CD4-positive, alpha-beta T cell (primary cell): ENCODE data around the gene TMEM26. TPM values are rescaled to one million over a fixed set of nuclear protein-coding genes. Genes with fewer than 3 reads are reported as not detected.

Source experiments
- ATAC-seq: fragments of 200-7000 bp; cut with Tn5 transposase; one replicate; pipeline ENCODE4 v1.10.0; 2022; ENCODE audit warnings: mild to moderate bottlenecking; ENCODE audit not compliant: poor library complexity
- CTCF ChIA-PET: fragments of 350-600 bp; sonication (Branson Sonifier 250); formaldehyde crosslinking; loops from one replicate; lab custom pipeline; 2021; ENCODE audit warnings: antibody characterized with exemption, inconsistent platforms; lab: Charles Lee
- POLR2A ChIA-PET: fragments of 350-600 bp; sonication (Branson Sonifier 250); formaldehyde crosslinking; loops from one replicate; lab custom pipeline; 2021; ENCODE audit warnings: antibody characterized with exemption, inconsistent platforms; lab: Charles Lee
- DNase-seq, 14 experiments: peaks; one replicate each; pipeline ENCODE4 v3.0.0-alpha.2; 2013 to 2020; ENCODE audit warnings: mixed read lengths in 2 of 14
- H3K27ac ChIP-seq, 2 donors: one replicate each; pipeline versions ENCODE4 v1.5.1 to v1.7.0; 2013; ENCODE audit warnings: low read length in 2 of 2, low read depth in 1 of 2, mild to moderate bottlenecking in 1 of 2
- H3K27me3 ChIP-seq, 2 experiments: 1 replicate in 1 of 2; 2 replicates in 1 of 2; pipeline versions ENCODE4 v1.6.1 to v1.7.0; 2013; ENCODE audit warnings: low read length in 2 of 2, control low read depth in 1 of 2, mild to moderate bottlenecking in 1 of 2, moderate library complexity in 1 of 2; ENCODE audit not compliant: insufficient read depth in 2 of 2, control insufficient read depth in 1 of 2
- H3K36me3 ChIP-seq: one replicate; pipeline ENCODE4 v1.6.1; 2013; ENCODE audit warnings: low read length, control low read depth; ENCODE audit not compliant: insufficient read depth
- H3K4me1 ChIP-seq: one replicate; pipeline ENCODE4 v1.6.1; 2013; ENCODE audit warnings: low read length, control low read depth; ENCODE audit not compliant: insufficient read depth
- H3K4me3 ChIP-seq: one replicate; pipeline ENCODE4 v1.5.1; 2013; ENCODE audit warnings: mild to moderate bottlenecking, low read length, moderate library complexity
- H3K9me3 ChIP-seq, 2 experiments: 1 replicate in 1 of 2; 2 replicates in 1 of 2; pipeline versions ENCODE4 v1.6.1 to v1.7.0; 2013; ENCODE audit warnings: low read length in 2 of 2, mild to moderate bottlenecking in 2 of 2, control low read depth in 1 of 2, moderate library complexity in 1 of 2; ENCODE audit not compliant: control insufficient read depth in 1 of 2, insufficient read depth in 1 of 2
- H3K27ac Mint-ChIP-seq: one replicate; pipeline ENCODE4 v1.8.0; 2020; ENCODE audit warnings: mixed read lengths
- H3K27me3 Mint-ChIP-seq: one replicate; pipeline ENCODE4 v1.8.0; 2021; ENCODE audit warnings: mixed read lengths
- H3K36me3 Mint-ChIP-seq: one replicate; pipeline ENCODE4 v1.8.0; 2021; ENCODE audit warnings: low read depth, mixed read lengths
- H3K4me1 Mint-ChIP-seq: one replicate; pipeline ENCODE4 v1.8.0; 2021; ENCODE audit warnings: low read depth, mixed read lengths
- H3K4me3 Mint-ChIP-seq: one replicate; pipeline ENCODE4 v1.8.0; 2020; ENCODE audit warnings: mild to moderate bottlenecking, mixed read lengths
- H3K9me3 Mint-ChIP-seq: one replicate; pipeline ENCODE4 v1.8.0; 2020; ENCODE audit warnings: mixed read lengths
- CTCF ChIP-seq: fragments of 200-600 bp; IDR thresholded peaks from one replicate; pipeline ENCODE4 v1.8.0; 2022; ENCODE audit warnings: antibody characterized with exemption, mild to moderate bottlenecking
- intact Hi-C, 2 experiments: fragments of 100-400 bp; cut with DNase I in 1 of 2; cut with micrococcal nuclease in 1 of 2; formaldehyde crosslinking; loops; one replicate each; pipeline versions ENCODE4 v1.15.1 to v1.9.0; 2023 to 2025; cut with DNase I, micrococcal nuclease
- total RNA-seq, 174 experiments: library from RNA in 2 of 174; stranded (reverse) in 2 of 174; gene quantifications; one replicate each; pipeline ENCODE4 v1.2.3 and lab custom pipeline; 2021 to 2026

Gene TMEM26
- total RNA-seq, 2 experiments from 2014 or later, result not detected

GRCh38 chr10:61463035-61463909, 10.1 kb upstream of the TMEM26 start:
- Histone ChIP-seq H3K27me3 (no peaks in the 10 kb centered on the region), H3K9me3 (no peaks in the 10 kb centered on the region), H3K4me3 (no peak overlapping the region), H3K4me1 (no peaks in the 10 kb centered on the region), H3K27ac (no peak overlapping the region), H3K36me3 (no peaks in the 10 kb centered on the region)
- Mint-ChIP-seq H3K27ac (no peak overlapping the region), H3K36me3 (no peaks in the 10 kb centered on the region), H3K4me1 (no peaks in the 10 kb centered on the region), H3K27me3 (no peaks in the 10 kb centered on the region), H3K9me3 (peaks cover 2% of the 10 kb centered on the region), H3K4me3 (no peak overlapping the region)
- TF ChIP-seq CTCF, result no peak
- ChIA-PET CTCF (no interaction called here), POLR2A (no interaction called here)
- intact Hi-C loops, result no loop called here
- ATAC-seq (no peak), DNase-seq (no peak)

GRCh38 chr10:61460835-61461234, 7.7 kb upstream of the TMEM26 start:
- H3K27ac Mint-ChIP-seq, result no peak overlapping the region
- no peak for TF ChIP-seq CTCF
- intact Hi-C loops, result no loop called here
- CTCF ChIA-PET, result no interaction called here
- no peak for ATAC-seq
- Histone ChIP-seq H3K27ac (no peak overlapping the region), H3K36me3 (no peaks in the 10 kb centered on the region), H3K27me3 (no peaks in the 10 kb centered on the region), H3K4me1 (no peaks in the 10 kb centered on the region), H3K9me3 (no peaks in the 10 kb centered on the region), H3K4me3 (no peak overlapping the region)
- DNase-seq, result no peak
- H3K27me3 Mint-ChIP-seq, result no peaks in the 10 kb centered on the region
- peaks cover 2% of the 10 kb centered on the region for H3K9me3 Mint-ChIP-seq
- no peaks in the 10 kb centered on the region for H3K36me3 Mint-ChIP-seq
- POLR2A ChIA-PET, result no interaction called here
- H3K4me3 Mint-ChIP-seq, result no peak overlapping the region
- H3K4me1 Mint-ChIP-seq, result no peaks in the 10 kb centered on the region

GRCh38 chr10:61458031-61458430, 4.8 kb upstream of the TMEM26 start:
- ChIA-PET POLR2A (no interaction called here), CTCF (no interaction called here)
- H3K9me3 Mint-ChIP-seq, result peaks cover 2% of the 10 kb centered on the region
- TF ChIP-seq CTCF, result no peak
- H3K27me3 Mint-ChIP-seq, result peaks cover 12% of the 10 kb centered on the region
- no peak for DNase-seq
- H3K27me3 ChIP-seq, result peaks cover 4 to 9% of the 10 kb centered on the region in 2 experiments
- no peaks in the 10 kb centered on the region for H3K36me3 ChIP-seq
- H3K9me3 ChIP-seq, result peaks cover 0 to 3% of the 10 kb centered on the region in 2 experiments
- intact Hi-C loops, result no loop called here
- ATAC-seq, result no peak
- H3K27ac ChIP-seq, result no peak overlapping the region
- H3K36me3 Mint-ChIP-seq, result no peaks in the 10 kb centered on the region
- no peak overlapping the region for H3K4me3 Mint-ChIP-seq
- peaks cover 3% of the 10 kb centered on the region for H3K4me1 ChIP-seq
- H3K4me1 Mint-ChIP-seq, result no peaks in the 10 kb centered on the region
- H3K4me3 ChIP-seq, result no peak overlapping the region
- H3K27ac Mint-ChIP-seq, result no peak overlapping the region
